Left hindlimb (tissue), 1 donor: ENCODE results near the gene CTBP1.
A peak's percentile ranks its signal among the peaks of the same experiment; 100 is the strongest.

ENCODE experiments used
- DNase-seq: peaks from one replicate; pipeline ENCODE4 v3.0.0-alpha.2; 2018

The CTBP1 gene

GRCh38 chr4:1236103-1236641, 12.8 kb downstream of the CTBP1 start:
- no peak for DNase-seq

DNA sequence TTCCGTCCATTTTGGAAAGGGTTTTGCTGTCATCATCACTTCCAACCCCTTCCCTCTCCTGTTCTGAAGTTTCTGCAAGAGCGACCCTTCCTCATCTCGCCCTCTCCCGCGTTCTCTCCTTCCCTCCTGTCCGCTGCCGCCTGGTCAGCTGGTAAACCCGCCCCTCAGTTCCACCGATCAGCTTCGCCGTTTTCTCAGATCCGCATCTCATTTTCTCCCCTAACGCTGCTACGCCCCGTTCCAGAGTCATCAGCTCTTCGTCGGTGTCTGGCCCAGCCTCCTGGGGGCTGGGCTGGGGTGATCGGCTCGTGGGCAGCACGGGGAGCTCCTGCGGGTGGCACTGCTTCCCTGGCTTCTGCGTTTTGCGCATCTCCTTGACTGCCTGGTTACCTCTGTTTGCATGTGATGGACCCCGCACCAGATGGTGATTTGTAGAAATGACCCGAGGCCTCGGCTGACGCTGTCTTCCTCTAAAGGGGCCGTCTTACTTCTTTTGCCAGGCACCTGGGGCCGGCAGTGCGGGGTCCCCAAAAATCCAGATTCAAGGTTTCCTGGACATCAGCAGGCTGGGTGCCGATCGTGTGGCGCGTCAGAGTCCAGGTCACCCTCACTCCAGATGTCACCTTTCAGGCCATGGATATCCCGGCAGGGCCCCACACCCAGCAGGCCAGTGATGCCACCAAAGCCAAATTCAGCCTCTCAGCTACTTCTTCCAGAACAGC, 13.4 kb downstream of the CTBP1 start:
- DNase-seq = peak; percentile 22

- DNase-seq = peak; percentile 34
Observed at GRCh38 chr4:1234811-1235292, 14.1 kb downstream of the CTBP1 start.

DNA sequence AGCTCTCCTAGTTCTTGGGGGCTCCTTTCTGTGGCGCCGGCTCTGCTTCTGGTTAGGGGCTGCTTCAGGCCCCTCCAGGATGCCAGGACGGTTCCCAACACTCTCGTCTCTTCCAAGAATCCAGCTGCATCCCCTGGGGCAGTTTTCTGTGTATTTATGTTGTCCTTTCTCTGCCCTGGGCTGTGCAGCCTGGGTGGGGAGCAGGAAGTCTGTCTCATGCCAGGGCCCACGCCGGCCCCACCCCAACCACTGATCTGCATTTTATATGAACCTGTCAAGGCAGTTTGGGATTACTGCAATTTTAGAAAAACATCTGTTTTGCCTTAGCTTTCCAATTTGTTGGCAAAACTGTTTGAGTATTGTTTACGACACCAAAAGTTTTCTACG, 14.6 kb downstream of the CTBP1 start:
- peak; percentile 26 for DNase-seq

DNA sequence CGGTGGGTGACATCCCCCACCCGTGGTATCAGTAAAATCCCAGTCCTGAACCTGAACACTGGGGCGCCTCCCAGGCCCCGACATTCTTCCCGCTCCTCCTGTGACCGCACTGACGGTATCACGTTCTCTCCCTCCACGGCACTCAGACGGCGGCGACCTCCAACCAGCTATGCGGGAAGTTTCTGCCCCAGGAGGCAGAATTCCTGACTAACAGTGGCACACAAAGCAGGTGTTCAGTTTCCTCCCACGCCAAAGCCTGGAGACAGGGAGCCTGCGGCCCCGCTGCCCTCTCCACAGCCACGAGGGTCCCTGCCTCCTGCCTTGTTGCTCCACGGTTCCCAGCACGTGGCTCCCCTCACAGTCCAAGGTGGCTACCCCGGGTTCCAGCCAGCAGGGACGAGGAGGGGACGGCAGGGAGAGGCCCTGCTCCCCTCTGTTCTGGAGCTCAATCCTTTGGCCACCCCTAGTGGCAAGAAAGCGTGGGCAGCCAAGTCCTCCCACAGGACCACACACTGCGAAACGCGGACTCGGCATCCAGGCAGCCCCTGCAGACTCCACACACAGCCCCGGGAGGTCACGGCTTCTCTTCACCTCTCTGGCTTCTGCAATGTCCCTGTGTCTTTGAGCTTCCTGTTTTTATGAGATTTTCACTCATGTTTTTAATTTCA, 15.2 kb downstream of the CTBP1 start:
- no peak for DNase-seq

GRCh38 chr4:1232661-1233621, 16.0 kb downstream of the CTBP1 start:
- DNase-seq = peak; percentile 80

DNA sequence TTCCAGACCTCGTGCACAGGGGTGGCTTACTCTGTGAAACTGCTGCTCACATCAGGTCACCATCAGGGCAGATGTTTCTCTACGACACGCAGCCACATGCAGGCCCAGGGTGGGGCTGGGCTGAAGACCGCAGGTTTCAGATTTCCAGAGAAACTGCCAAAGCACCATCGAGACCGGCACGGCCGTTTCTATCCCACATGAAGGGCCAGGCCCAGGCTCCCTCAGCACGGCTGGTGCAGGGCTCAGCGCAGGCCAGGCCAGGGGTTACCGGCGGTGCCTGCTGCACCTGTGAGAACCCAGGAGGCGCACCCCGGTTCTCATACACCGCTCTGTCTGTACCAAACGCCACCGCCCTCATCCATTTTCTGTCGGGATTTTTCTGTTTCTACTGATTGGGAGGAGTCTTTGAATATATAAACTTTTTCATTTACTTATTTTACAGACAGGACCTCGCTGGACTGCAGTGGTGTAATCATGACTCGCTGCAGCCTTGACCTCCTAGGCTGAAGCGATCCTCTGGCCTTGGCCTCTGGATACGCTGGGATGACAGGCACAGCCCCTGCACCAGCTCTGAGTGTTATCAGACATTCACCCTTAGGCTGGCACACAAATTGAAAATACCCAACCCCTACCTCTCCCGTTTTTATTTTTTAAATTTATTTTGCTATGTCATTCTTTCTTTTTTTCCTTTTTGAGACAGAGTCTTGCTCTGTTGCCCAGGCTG, 17.1 kb downstream of the CTBP1 start:
- no peak for DNase-seq

DNA sequence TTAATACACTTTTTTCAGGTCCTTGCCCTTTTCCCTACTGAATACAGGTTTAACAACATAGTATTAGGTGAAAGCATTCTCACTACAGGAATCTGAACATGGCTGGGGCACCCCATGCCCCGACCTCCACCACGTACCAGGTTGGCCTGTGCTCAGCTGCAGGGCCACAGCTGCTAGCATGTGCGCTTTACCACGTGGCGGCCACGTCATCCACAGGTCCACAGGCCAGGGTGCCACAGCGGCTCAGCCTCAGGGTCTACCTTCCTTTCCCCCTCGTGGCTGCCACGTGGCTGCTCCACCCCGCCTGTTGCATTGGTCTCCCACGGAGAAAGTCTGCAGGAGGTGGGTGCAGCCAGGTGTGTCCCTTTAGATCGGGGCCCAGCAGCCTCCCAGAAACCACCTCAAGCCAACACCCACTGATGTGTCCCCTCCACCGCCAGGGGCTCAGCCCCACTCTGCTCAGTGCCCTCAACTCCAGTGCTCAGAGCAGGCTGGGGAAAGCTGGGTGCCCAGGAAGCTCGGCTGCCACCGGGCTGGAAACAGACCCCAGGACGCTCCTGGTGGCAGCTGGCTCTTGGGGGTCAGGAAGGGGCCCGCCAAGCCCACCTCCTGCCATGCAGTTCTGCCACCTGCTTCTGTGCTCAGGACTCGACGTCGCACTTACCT, 17.8 kb downstream of the CTBP1 start:
- no peak for DNase-seq

GRCh38 chr4:1230316-1230715, 18.6 kb downstream of the CTBP1 start:
- DNase-seq = no peak

DNA sequence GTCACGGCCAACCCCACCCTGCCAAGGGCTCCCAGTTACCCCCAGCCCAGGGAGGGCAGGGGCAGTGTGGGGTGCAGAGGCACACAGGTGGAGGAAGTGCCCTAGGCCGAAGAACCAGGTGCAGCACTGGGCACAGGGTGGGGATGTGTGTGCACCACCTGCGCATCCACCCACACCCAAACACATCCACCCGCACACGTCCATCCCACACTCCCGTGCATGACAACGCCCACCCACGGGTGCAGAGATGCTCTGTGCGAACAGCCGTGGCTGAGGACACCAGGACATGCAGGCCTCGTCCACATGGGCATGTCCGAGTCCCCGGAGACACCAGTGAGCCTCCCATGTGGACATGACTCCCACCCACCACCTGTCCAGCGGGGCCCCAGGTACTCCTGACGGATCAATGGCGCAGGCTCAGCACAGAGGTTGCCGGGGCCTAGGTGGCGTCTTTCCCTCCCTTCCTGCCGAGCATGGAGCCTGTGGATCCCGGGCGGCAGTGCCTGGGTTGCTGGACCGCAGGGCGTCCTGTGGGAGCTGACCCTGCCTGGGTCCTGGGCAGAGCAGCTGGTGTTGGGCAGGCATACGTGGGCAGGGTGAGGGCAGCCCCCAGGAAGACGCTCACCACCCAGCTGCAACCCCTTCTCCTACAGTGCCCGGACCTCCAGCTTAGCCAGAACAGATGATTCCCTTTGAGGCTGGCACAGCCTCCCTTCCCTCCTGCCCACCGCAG, 19.6 kb downstream of the CTBP1 start:
- no peak for DNase-seq

GRCh38 chr4:1227816-1228215, 21.1 kb downstream of the CTBP1 start:
- no peak for DNase-seq

DNA sequence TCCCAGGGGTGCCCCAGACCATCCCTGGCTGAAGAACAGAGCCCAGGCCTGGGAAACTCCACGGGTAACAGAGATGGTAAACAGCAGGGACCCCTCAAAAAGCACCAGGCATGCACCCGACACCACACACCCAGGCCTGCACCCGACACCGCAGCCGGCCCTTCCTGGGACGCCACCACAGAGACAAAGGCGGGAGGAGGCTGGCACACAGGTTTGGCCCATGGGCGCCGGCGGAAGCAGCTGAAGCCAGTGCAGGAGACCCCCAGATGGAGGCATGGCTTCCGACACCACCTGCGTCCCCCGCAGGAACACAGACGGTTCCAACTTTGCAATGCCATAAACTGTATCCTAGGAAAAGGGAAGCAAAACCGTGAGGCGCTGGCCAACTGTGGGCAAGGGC, 22.3 kb downstream of the CTBP1 start:
- DNase-seq = no peak

DNA sequence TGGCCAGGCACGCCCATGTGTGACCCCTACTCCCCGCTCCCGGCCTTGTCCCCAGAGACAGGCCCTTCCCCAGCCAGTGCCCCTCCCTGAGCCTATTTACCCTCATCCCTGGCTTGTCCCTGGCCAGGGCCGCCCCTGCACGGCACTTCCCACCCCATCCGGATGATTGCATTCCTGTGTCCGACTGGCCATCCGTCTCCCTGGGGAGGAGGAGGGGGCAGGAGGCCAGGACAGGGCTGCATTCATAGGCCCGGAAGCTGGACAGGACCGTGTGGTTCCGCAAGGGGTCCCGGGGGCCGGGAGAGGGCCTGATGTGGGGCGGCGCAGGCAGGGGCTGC, 22.8 kb downstream of the CTBP1 start:
- DNase-seq = no peak

GRCh38 chr4:1225272-1226143, 23.4 kb downstream of the CTBP1 start:
- no peak for DNase-seq

DNA sequence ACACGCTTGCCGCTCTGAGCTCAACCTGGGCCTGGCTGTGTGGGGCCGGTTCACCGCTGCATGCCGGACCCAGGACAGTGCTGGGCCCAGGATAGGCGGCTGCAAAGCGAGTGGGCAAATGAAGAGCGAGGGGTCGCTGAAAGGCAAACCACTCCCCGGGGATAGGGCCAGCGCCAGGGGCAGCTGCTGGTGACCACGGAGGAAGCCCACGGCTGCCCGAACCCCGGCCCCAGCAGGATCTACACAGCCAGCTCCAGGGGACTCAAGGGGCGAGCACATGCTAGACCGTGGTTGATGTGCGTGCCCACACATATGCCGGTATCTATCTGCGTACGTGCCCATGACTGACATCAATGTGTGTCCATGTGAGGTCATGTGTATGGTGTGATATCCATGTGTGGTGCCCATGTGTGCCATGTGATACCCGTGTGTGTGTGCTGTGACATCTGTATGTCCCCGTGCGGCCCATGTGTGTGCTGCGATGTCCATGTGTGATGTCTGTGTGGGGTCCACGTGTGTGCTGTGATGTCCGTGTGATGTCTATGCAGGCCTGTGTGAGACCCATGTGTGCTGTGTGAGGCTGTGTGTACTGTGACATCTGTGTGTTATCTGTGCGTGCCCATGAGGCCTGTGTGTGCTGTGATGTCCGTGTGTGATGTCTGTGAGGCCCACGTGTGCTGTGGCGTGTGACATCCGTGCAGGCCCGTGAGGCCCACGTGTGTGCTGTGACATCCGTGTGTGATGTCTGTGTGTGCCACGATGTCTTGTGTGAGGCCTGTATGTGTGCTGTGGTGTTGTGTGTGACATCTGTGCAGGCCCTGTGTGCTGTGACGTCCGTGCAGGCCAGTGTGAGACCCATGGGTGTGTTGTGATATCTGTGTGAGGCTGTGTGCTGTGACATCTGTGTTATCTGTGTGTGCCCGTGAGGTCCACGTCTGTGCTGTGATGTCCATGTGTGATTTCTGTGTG, 24.8 kb downstream of the CTBP1 start:
- no peak for DNase-seq

DNA sequence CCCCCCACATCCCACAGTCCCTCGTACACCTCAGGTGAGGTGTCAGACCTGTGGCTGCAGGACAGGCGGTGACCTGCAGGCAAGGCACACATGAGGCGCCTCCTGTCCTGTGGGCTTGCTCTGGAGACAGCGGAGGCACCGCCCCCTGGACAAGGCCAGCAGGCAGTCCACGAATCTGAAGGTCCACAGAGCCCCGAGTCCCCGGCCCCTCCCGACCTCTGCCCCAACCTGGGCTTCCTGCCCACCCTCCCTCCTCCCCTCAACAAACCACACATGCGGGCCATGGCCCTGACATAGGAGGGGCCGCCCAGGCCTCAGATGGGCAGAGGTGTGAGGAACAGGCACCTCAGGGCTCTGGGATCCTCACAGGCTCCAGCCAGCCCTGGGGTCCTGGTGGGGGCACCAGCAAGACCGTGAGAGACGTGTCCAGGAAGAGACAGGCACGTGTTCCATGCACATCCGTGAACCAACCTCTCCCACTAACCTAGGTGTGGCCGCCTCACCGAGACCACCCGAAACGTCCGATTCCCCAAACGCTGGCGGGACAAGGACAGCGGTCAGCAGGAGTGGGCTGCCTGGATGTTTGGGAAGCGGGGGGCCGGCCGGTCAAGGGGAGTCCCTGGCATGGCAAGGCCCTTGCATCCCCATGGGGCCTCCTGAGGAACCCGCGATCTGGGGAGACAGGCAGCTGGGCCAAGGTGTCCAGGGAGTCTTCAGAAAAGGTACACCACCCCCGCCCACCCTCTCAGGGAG, 25.8 kb downstream of the CTBP1 start:
- no peak for DNase-seq

GRCh38 chr4:1222036-1222789, 26.7 kb downstream of the CTBP1 start:
- DNase-seq = no peak
